ENCODE results near the gene GXYLT2. TPM values are rescaled to one million over a fixed set of nuclear protein-coding genes. Genes with fewer than 3 reads are reported as not detected.

GXYLT2 gene
- total and polyA plus RNA-seq, 10 of the 15 experiments (the other 5 are each of a cell fraction or from before 2014, with no cell fraction given), result 0.27 to 2.6 (median 0.78) TPM

GRCh38 chr3:72977060-72977808 is 89.4 kb downstream of the GXYLT2 start (continued):
- no peak for TF ChIP-seq E2F4 (IDR thresholded peaks at IDR 0.05; ENCODE audit: low read depth, low read length)
- no peak for TF ChIP-seq ZNF207 (IDR thresholded peaks at IDR 0.05; ENCODE audit: borderline replicate concordance)
- TF ChIP-seq KDM1A (IDR thresholded peaks at IDR 0.05; ENCODE audit: borderline replicate concordance), result no peak
- no peak for TF ChIP-seq TCF12 (IDR thresholded peaks at IDR 0.05; ENCODE audit: low read depth, low read length)
- peak in 2 of 3 experiments; percentile 6 to 17; a peak in 2 of 6 replicates for TF ChIP-seq CTCF (IDR thresholded peaks at IDR 0.05 in 2 of 3, conservative IDR thresholded peaks at IDR 0.05 in 1 of 3; ENCODE audit: control insufficient read depth in 2 of 3, extremely low read depth in 1 of 3, insufficient read depth in 1 of 3, low read depth in 3 of 3, low read length in 3 of 3)
- no peak for TF ChIP-seq RELA (IDR thresholded peaks at IDR 0.05; ENCODE audit: borderline replicate concordance, partially characterized antibody)
- TF ChIP-seq ZBTB4 (CRISPR knock-in tag; IDR thresholded peaks at IDR 0.05), result no peak
- no peak for TF ChIP-seq SPI1 (IDR thresholded peaks at IDR 0.05; ENCODE audit: borderline replicate concordance, insufficient read depth, low read depth, low read length)
- no peak for TF ChIP-seq KLF5 (IDR thresholded peaks at IDR 0.05; ENCODE audit: partially characterized antibody)
- TF ChIP-seq CEBPB (IDR thresholded peaks at IDR 0.05; ENCODE audit: borderline replicate concordance in 1 of 2, low read depth in 2 of 2, low read length in 2 of 2), result peak in 1 of 2 experiments; percentile 88; a peak in 1 of 4 replicates
- TF ChIP-seq RAD21 (IDR thresholded peaks at IDR 0.05; ENCODE audit: insufficient read depth, low read depth, low read length), result no peak
- TF ChIP-seq RUNX3 (IDR thresholded peaks at IDR 0.05; ENCODE audit: low read length), result peak; percentile 93
- TF ChIP-seq ZBED1 (IDR thresholded peaks at IDR 0.05; ENCODE audit: borderline replicate concordance), result peak; percentile 84
- TF ChIP-seq USF1 (IDR thresholded peaks at IDR 0.05; ENCODE audit: borderline replicate concordance, extremely low read length, insufficient read depth, low read depth, low read length), result no peak
- no peak for TF ChIP-seq RFX5 (IDR thresholded peaks at IDR 0.05; ENCODE audit: low read depth, low read length)
- TF ChIP-seq SP1 (IDR thresholded peaks at IDR 0.05; ENCODE audit: low read depth, low read length), result no peak
- TF ChIP-seq SUPT20H (IDR thresholded peaks at IDR 0.05; ENCODE audit: borderline replicate concordance, control insufficient read depth, low read depth, low read length), result no peak
- no peak for TF ChIP-seq TARDBP (IDR thresholded peaks at IDR 0.05; ENCODE audit: borderline replicate concordance)
- no peak for TF ChIP-seq NR2C1 (IDR thresholded peaks at IDR 0.05)
- no peak for TF ChIP-seq WRNIP1 (IDR thresholded peaks at IDR 0.05; ENCODE audit: borderline replicate concordance, low read depth, low read length)
- TF ChIP-seq MYC (IDR thresholded peaks at IDR 0.05; ENCODE audit: insufficient read depth, insufficient read length, insufficient replicate concordance, low read length, severe bottlenecking), result no peak
- TF ChIP-seq ATF7 (IDR thresholded peaks at IDR 0.05; ENCODE audit: low read depth), result peak; percentile 93
- TF ChIP-seq JUND (IDR thresholded peaks at IDR 0.05; ENCODE audit: low read depth, low read length), result peak; percentile 69

All from GM12878 (cell line).